DOHH2 (cell line): ENCODE results near the gene SHB.

Experiments
- H3F3A ChIP-seq: fragments of 200-600 bp; sonication (generic), shearing (Covaris generic); 2 replicates; pipeline ENCODE4 v1.6.0; 2016; ENCODE audit warnings: antibody characterized with exemption, mild to moderate bottlenecking; ENCODE audit not compliant: control insufficient read depth, insufficient read depth
- H3K27ac ChIP-seq: fragments of 200-600 bp; sonication (generic); 2 replicates; pipeline ENCODE4 v1.5.1; 2014; ENCODE audit warnings: low read depth, mild to moderate bottlenecking, low read length, moderate library complexity
- H3K27me3 ChIP-seq: fragments of 200-600 bp; sonication (generic); 2 replicates; pipeline ENCODE4 v1.6.1; 2014; ENCODE audit warnings: mild to moderate bottlenecking, low read length, mixed read lengths; ENCODE audit not compliant: control insufficient read depth
- H3K36me3 ChIP-seq: fragments of 200-600 bp; sonication (generic); 2 replicates; pipeline ENCODE4 v1.6.1; 2014; ENCODE audit warnings: mild to moderate bottlenecking, low read length, moderate library complexity, mixed read lengths; ENCODE audit not compliant: control insufficient read depth
- H3K4me1 ChIP-seq: fragments of 200-600 bp; sonication (generic); 2 replicates; pipeline ENCODE4 v1.6.1; 2014; ENCODE audit warnings: mild to moderate bottlenecking, low read length, mixed read lengths; ENCODE audit not compliant: control insufficient read depth
- H3K4me2 ChIP-seq: fragments of 200-600 bp; sonication (generic); 2 replicates; pipeline ENCODE4 v1.6.0; 2014; ENCODE audit warnings: mild to moderate bottlenecking, low read length, moderate library complexity
- H3K4me3 ChIP-seq: fragments of 200-600 bp; sonication (generic); 2 replicates; pipeline ENCODE4 v1.5.1; 2014; ENCODE audit warnings: mild to moderate bottlenecking, low read length, mixed read lengths
- H3K79me2 ChIP-seq: fragments of 200-600 bp; sonication (generic); 2 replicates; pipeline ENCODE4 v1.6.1; 2014; ENCODE audit warnings: mild to moderate bottlenecking, low read length, mixed read lengths; ENCODE audit not compliant: control insufficient read depth
- H3K9me2 ChIP-seq: fragments of 200-600 bp; sonication (generic); replicated peaks from 2 replicates; pipeline ENCODE4 v1.6.1; 2014; ENCODE audit warnings: mild to moderate bottlenecking, low read length, mixed read lengths; ENCODE audit not compliant: control insufficient read depth
- H3K9me3 ChIP-seq: fragments of 200-600 bp; sonication (generic); 2 replicates; pipeline ENCODE4 v1.6.1; 2014; ENCODE audit warnings: antibody characterized with exemption, low read length, mixed read lengths; ENCODE audit not compliant: control insufficient read depth, insufficient read depth
- H4K20me1 ChIP-seq: fragments of 200-600 bp; sonication (generic); 2 replicates; pipeline ENCODE4 v1.6.0; 2014; ENCODE audit warnings: low read depth, mild to moderate bottlenecking, antibody characterized with exemption, low read length, moderate library complexity; ENCODE audit not compliant: control insufficient read depth, insufficient read depth
- EZH2phosphoT487 ChIP-seq: fragments of 200-600 bp; sonication (generic); IDR thresholded peaks from 2 replicates; pipeline ENCODE4 v1.6.1; 2017; ENCODE audit warnings: borderline replicate concordance, mild to moderate bottlenecking, antibody characterized with exemption, low read length, moderate library complexity, mixed read lengths
- TF ChIP-seq, protein P1 (sequence below): fragments of 200-600 bp; sonication (generic); IDR thresholded peaks from one replicate; pipeline ENCODE4 v1.5.1; 2014; ENCODE audit warnings: antibody characterized with exemption, mild to moderate bottlenecking, low read depth, low read length; ENCODE audit not compliant: poor library complexity, severe bottlenecking

SHB gene

GRCh38 chr9:38001430-38001829 lies 67.6 kb downstream of the SHB start:
- no peak overlapping the region for H3K27ac ChIP-seq
- H3K4me2 ChIP-seq = no peak overlapping the region
- no peaks in the 10 kb centered on the region for H3K9me3 ChIP-seq
- H4K20me1 ChIP-seq = no peaks in the 10 kb centered on the region
- no peak overlapping the region for H3K4me3 ChIP-seq
- no peaks in the 10 kb centered on the region for H3F3A ChIP-seq
- no peaks in the 10 kb centered on the region for H3K4me1 ChIP-seq
- H3K79me2 ChIP-seq = no peaks in the 10 kb centered on the region
- H3K27me3 ChIP-seq = no peaks in the 10 kb centered on the region
- H3K36me3 ChIP-seq = no peaks in the 10 kb centered on the region
- H3K9me2 ChIP-seq = no peaks in the 10 kb centered on the region
- TF ChIP-seq, protein P1, sequence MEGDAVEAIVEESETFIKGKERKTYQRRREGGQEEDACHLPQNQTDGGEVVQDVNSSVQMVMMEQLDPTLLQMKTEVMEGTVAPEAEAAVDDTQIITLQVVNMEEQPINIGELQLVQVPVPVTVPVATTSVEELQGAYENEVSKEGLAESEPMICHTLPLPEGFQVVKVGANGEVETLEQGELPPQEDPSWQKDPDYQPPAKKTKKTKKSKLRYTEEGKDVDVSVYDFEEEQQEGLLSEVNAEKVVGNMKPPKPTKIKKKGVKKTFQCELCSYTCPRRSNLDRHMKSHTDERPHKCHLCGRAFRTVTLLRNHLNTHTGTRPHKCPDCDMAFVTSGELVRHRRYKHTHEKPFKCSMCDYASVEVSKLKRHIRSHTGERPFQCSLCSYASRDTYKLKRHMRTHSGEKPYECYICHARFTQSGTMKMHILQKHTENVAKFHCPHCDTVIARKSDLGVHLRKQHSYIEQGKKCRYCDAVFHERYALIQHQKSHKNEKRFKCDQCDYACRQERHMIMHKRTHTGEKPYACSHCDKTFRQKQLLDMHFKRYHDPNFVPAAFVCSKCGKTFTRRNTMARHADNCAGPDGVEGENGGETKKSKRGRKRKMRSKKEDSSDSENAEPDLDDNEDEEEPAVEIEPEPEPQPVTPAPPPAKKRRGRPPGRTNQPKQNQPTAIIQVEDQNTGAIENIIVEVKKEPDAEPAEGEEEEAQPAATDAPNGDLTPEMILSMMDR = no peak
- TF ChIP-seq EZH2phosphoT487 = no peak

DNA sequence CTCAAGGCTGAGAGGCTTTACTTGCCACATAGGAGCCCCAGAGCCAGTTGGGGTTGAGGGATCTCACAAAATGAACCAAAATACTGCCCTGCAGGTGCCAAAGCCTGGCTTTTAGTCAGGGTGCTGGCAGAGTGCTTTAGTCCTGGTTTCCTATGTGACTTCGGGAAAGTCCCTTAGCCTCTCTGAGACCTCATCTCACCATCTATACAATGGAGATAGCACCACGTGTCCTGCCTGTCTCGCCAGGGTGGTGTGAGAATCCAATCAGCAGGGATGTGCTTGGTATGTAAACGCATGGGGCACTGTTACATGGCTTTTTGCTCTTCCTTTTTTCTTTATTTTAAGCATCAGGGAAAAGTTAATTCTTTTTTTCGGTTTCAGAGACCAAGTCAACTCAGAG lies 68.3 kb downstream of the SHB start:
- no peaks in the 10 kb centered on the region for H3K36me3 ChIP-seq
- no peaks in the 10 kb centered on the region for H3K4me1 ChIP-seq
- no peaks in the 10 kb centered on the region for H3K9me3 ChIP-seq
- H3K4me2 ChIP-seq = no peak overlapping the region
- H3K4me3 ChIP-seq = no peak overlapping the region
- TF ChIP-seq, protein P1 = no peak
- TF ChIP-seq EZH2phosphoT487 = no peak
- H3F3A ChIP-seq = no peaks in the 10 kb centered on the region
- no peak overlapping the region for H3K27ac ChIP-seq
- no peaks in the 10 kb centered on the region for H3K9me2 ChIP-seq
- no peaks in the 10 kb centered on the region for H3K27me3 ChIP-seq
- H4K20me1 ChIP-seq = no peaks in the 10 kb centered on the region
- no peaks in the 10 kb centered on the region for H3K79me2 ChIP-seq

DNA sequence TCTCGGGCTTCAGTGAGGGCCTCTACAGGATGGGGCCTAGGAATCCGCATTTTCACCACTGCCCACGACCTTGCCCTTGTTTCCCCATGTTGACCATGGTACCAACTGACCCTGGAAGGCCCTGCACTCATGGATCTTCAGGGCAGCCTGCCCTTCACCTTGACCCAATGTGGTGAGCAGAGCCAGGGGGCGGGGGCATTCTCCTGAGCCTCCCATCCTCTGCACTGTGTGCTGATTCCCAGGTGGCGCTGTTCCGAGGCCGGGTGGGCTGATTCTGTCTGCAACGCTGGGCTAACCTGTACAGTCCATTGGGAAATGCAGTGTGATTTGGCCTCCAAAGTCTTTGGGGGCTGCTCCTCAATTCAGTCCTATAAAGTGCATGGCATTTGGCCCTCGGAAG lies 68.7 kb downstream of the SHB start:
- H3K79me2 ChIP-seq = no peaks in the 10 kb centered on the region
- no peak overlapping the region for H3K4me3 ChIP-seq
- no peak overlapping the region for H3K4me2 ChIP-seq

More for the DNA sequence above, 68.7 kb downstream of the SHB start:
- Histone ChIP-seq H4K20me1 (no peaks in the 10 kb centered on the region), H3K27me3 (peaks cover 3% of the 10 kb centered on the region; the same call in 1 of the 2 replicates), H3K36me3 (no peaks in the 10 kb centered on the region), H3K9me3 (no peaks in the 10 kb centered on the region), H3K4me1 (no peaks in the 10 kb centered on the region), H3K9me2 (no peaks in the 10 kb centered on the region), H3F3A (no peaks in the 10 kb centered on the region), H3K27ac (no peak overlapping the region)
- TF ChIP-seq EZH2phosphoT487 = no peak
- TF ChIP-seq, protein P1 = peak; percentile 30
